HCT116 (cell line): ENCODE results near the gene RBPMS2. TPM values are rescaled to one million over a fixed set of nuclear protein-coding genes. Genes with fewer than 3 reads are reported as not detected.

ENCODE experiments used
- ATAC-seq: fragments of 200-7000 bp; cut with Tn5 transposase; 2 replicates; pipeline ENCODE4 v1.9.1; 2020; ENCODE audit warnings: mild to moderate bottlenecking, moderate library complexity
- BruUV-seq: library from RNA; stranded (reverse); fragments of 400-500 nt; replicated peaks from 2 replicates; lab custom pipeline; 2021; lab: Mats Ljungman, UMichigan
- CTCF ChIA-PET: fragments of 300-600 bp; sonication (Branson Sonifier 250); formaldehyde crosslinking; loops from one replicate; lab custom pipeline; 2021; ENCODE audit warnings: antibody characterized with exemption; lab: Charles Lee
- POLR2A ChIA-PET: fragments of 300-600, 350-600 bp; sonication (Branson Sonifier 250); formaldehyde crosslinking; loops from one replicate; lab custom pipeline; 2021; ENCODE audit warnings: antibody characterized with exemption; lab: Charles Lee
- RAD21 ChIA-PET, 2 experiments: fragments of 300-600 bp; sonication (Branson Sonifier 250); formaldehyde crosslinking; loops; one replicate each; lab custom pipeline; 2023; ENCODE audit warnings: low total read pairs in 2 of 2; ENCODE audit not compliant: uncharacterized antibody in 2 of 2, unreplicated experiment in 2 of 2, low non-redundant PET in 1 of 2; lab: Charles Lee
- DNase-seq: peaks from one replicate; pipeline ENCODE4 v3.0.0-alpha.2; 2010; ENCODE audit warnings: low read depth, low spot score
- H2AFZ ChIP-seq: fragments of 200-600 bp; shearing (Covaris generic), sonication (generic); 2 replicates; pipeline ENCODE4 v1.6.1; 2017; ENCODE audit warnings: low read depth, mixed run types, mixed read lengths, antibody characterized with exemption, low read length; ENCODE audit not compliant: poor library complexity, severe bottlenecking
- H3K27ac ChIP-seq: 2 replicates; pipeline ENCODE4 v1.5.1; 2012; ENCODE audit warnings: low read depth, low read length
- H3K27me3 ChIP-seq: fragments of 200-600 bp; sonication (generic); 2 replicates; pipeline ENCODE4 v1.6.1; 2016; ENCODE audit warnings: mixed run types, low read length, mixed read lengths; ENCODE audit not compliant: insufficient read depth
- H3K36me3 ChIP-seq, 2 experiments: fragments of 200-500 bp in 1 of 2; fragments of 200-600 bp in 1 of 2; sonication (Bioruptor generic) in 1 of 2; sonication (generic) in 1 of 2; 2 replicates each; pipeline versions ENCODE4 v1.5.1 to v1.6.1; 2014 to 2016; ENCODE audit warnings: low read length in 2 of 2, inconsistent platforms in 1 of 2, mixed read lengths in 1 of 2, mixed run types in 1 of 2; ENCODE audit not compliant: insufficient read depth in 2 of 2, control insufficient read depth in 1 of 2
- H3K4me1 ChIP-seq, 2 experiments: fragments of 200-600 bp in 1 of 2; sonication (generic) in 1 of 2; 2 replicates each; pipeline versions ENCODE4 v1.5.1 to v1.6.1; 2012 to 2017; ENCODE audit warnings: low read length in 2 of 2, inconsistent platforms in 1 of 2, mild to moderate bottlenecking in 1 of 2, mixed read lengths in 1 of 2, mixed run types in 1 of 2, moderate library complexity in 1 of 2; ENCODE audit not compliant: insufficient read depth in 2 of 2, control insufficient read depth in 1 of 2
- H3K4me2 ChIP-seq: fragments of 200-600 bp; sonication (generic); 2 replicates; pipeline ENCODE4 v1.6.1; 2017; ENCODE audit warnings: mixed run types, low read length, mixed read lengths
- H3K4me3 ChIP-seq, 2 experiments: fragments of 200-600 bp in 1 of 2; sonication (generic) in 1 of 2; replicated peaks in 1 of 2; 2 replicates each; pipeline ENCODE4 v1.5.1; 2011 to 2016; ENCODE audit warnings: low read length in 2 of 2, control low read depth in 1 of 2, low read depth in 1 of 2, mild to moderate bottlenecking in 1 of 2, mixed read lengths in 1 of 2, mixed run types in 1 of 2
- H3K79me2 ChIP-seq: fragments of 200-600 bp; sonication (generic); 2 replicates; pipeline ENCODE4 v1.6.1; 2017; ENCODE audit warnings: mild to moderate bottlenecking, mixed run types, low read length, moderate library complexity, mixed read lengths; ENCODE audit not compliant: insufficient read depth
- H3K9ac ChIP-seq: fragments of 200-600 bp; sonication (generic); 2 replicates; pipeline ENCODE4 v1.6.1; 2016; ENCODE audit warnings: low read length, mixed read lengths
- H3K9me2 ChIP-seq: fragments of 200-600 bp; sonication (generic), shearing (Covaris generic); 2 replicates; pipeline ENCODE4 v1.6.1; 2017; ENCODE audit warnings: mixed run types, mild to moderate bottlenecking, moderate library complexity; ENCODE audit not compliant: insufficient read depth
- H3K9me3 ChIP-seq, 2 experiments: fragments of 200-500 bp in 1 of 2; fragments of 200-600 bp in 1 of 2; sonication (Bioruptor generic) in 1 of 2; sonication (generic) in 1 of 2; 2 replicates each; pipeline ENCODE4 v1.6.1; 2014 to 2017; ENCODE audit warnings: low read length in 2 of 2, mixed read lengths in 2 of 2, inconsistent platforms in 1 of 2, low read depth in 1 of 2, mild to moderate bottlenecking in 1 of 2, mixed run types in 1 of 2, moderate library complexity in 1 of 2; ENCODE audit not compliant: control insufficient read depth in 1 of 2, insufficient read depth in 1 of 2
- H4K20me1 ChIP-seq: fragments of 200-600 bp; sonication (generic), shearing (Covaris generic); 2 replicates; pipeline ENCODE4 v1.6.1; 2017; ENCODE audit warnings: mixed run types, mild to moderate bottlenecking, moderate library complexity; ENCODE audit not compliant: insufficient read depth
- CBX3 ChIP-seq: IDR thresholded peaks from 2 replicates; pipeline ENCODE4 v1.6.1; 2012; ENCODE audit warnings: low read depth
- EGR1 ChIP-seq: IDR thresholded peaks from 2 replicates; pipeline ENCODE4 v1.6.1; 2012; ENCODE audit warnings: low read depth
- ELF1 ChIP-seq: IDR thresholded peaks from 2 replicates; pipeline ENCODE4 v1.6.1; 2012; ENCODE audit warnings: low read depth, borderline replicate concordance
- EZH2 ChIP-seq: fragments of 200-600 bp; sonication (generic); IDR thresholded peaks from 2 replicates; pipeline ENCODE4 v1.6.1; 2017; ENCODE audit warnings: antibody characterized with exemption, mixed run types
- JUND ChIP-seq: IDR thresholded peaks from 2 replicates; pipeline ENCODE4 v1.6.1; 2012
- MAX ChIP-seq: IDR thresholded peaks from 2 replicates; pipeline ENCODE4 v1.6.1; 2012
- SP1 ChIP-seq: IDR thresholded peaks from 2 replicates; pipeline ENCODE4 v1.6.1; 2012; ENCODE audit warnings: low read depth
- SRF ChIP-seq: IDR thresholded peaks from 2 replicates; pipeline ENCODE4 v1.6.1; 2012; ENCODE audit warnings: low read depth
- TCF7L2 ChIP-seq: IDR thresholded peaks from 2 replicates; pipeline ENCODE4 v1.7.0; 2011; ENCODE audit warnings: borderline replicate concordance, inconsistent platforms; ENCODE audit not compliant: insufficient read depth, insufficient read length; ENCODE audit errors: extremely low read depth
- YY1 ChIP-seq: IDR thresholded peaks from 2 replicates; pipeline ENCODE4 v1.6.1; 2011; ENCODE audit warnings: low read length, low read depth, moderate library complexity, mild to moderate bottlenecking; ENCODE audit not compliant: insufficient replicate concordance; ENCODE audit errors: extremely low read depth
- intact Hi-C: fragments of 100-400 bp; cut with micrococcal nuclease; formaldehyde crosslinking; loops from 2 replicates; pipeline ENCODE4 v1.10.0; 2022
- total RNA-seq: library from RNA; stranded (reverse); gene quantifications from one replicate; pipeline ENCODE4 v1.2.1, GENCODE V29; 2021; ENCODE audit not compliant: unreplicated experiment
- TF ChIP-seq, protein P1 (sequence below), 3 experiments: fragments of 200-600 bp in 1 of 3; sonication (generic) in 1 of 3; IDR thresholded peaks in 2 of 3; conservative IDR thresholded peaks in 1 of 3; 2 replicates each; pipeline ENCODE4 v1.5.1; 2012 to 2017; ENCODE audit warnings: low read depth in 2 of 3, low read length in 2 of 3, antibody characterized with exemption in 1 of 3, borderline replicate concordance in 1 of 3, control low read depth in 1 of 3, mild to moderate bottlenecking in 1 of 3, mixed read lengths in 1 of 3, mixed run types in 1 of 3, moderate library complexity in 1 of 3; ENCODE audit not compliant: insufficient read depth in 1 of 3

Gene RBPMS2
- total RNA-seq, 1 experiment from 2014 or later = 11.6 TPM

- Histone ChIP-seq H4K20me1 (no peaks in the 10 kb centered on the region), H3K27ac (no peak overlapping the region), H3K9ac (no peak overlapping the region), H3K9me2 (no peaks in the 10 kb centered on the region), H2AFZ (no peak overlapping the region), H3K27me3 (no peaks in the 10 kb centered on the region), H3K4me1 (no peaks in the 10 kb centered on the region), H3K4me2 (no peak overlapping the region), H3K4me3 (no peak overlapping the region), H3K79me2 (no peaks in the 10 kb centered on the region), H3K36me3 (no peaks in the 10 kb centered on the region), H3K9me3 (no peaks in the 10 kb centered on the region)
- intact Hi-C loops = no loop called here
- DNase-seq (no peak), ATAC-seq (no peak)
- CTCF ChIA-PET = no interaction called here
- BruUV-seq = no TSS peak
- RAD21 ChIA-PET = no interaction called here
- TF ChIP-seq SP1 = no peak
- TF ChIP-seq CBX3 = no peak
- no peak for TF ChIP-seq EGR1
- no peak for TF ChIP-seq EZH2
- TF ChIP-seq MAX = no peak
- TF ChIP-seq SRF = no peak
- no peak for TF ChIP-seq JUND
- no peak for TF ChIP-seq TCF7L2
- no peak for TF ChIP-seq ELF1
- TF ChIP-seq YY1 = no peak
- TF ChIP-seq, protein P1, sequence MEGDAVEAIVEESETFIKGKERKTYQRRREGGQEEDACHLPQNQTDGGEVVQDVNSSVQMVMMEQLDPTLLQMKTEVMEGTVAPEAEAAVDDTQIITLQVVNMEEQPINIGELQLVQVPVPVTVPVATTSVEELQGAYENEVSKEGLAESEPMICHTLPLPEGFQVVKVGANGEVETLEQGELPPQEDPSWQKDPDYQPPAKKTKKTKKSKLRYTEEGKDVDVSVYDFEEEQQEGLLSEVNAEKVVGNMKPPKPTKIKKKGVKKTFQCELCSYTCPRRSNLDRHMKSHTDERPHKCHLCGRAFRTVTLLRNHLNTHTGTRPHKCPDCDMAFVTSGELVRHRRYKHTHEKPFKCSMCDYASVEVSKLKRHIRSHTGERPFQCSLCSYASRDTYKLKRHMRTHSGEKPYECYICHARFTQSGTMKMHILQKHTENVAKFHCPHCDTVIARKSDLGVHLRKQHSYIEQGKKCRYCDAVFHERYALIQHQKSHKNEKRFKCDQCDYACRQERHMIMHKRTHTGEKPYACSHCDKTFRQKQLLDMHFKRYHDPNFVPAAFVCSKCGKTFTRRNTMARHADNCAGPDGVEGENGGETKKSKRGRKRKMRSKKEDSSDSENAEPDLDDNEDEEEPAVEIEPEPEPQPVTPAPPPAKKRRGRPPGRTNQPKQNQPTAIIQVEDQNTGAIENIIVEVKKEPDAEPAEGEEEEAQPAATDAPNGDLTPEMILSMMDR (IDR thresholded peaks at IDR 0.05 in 2 of 3, conservative IDR thresholded peaks at IDR 0.05 in 1 of 3; ENCODE audit: borderline replicate concordance in 1 of 3, insufficient read depth in 1 of 3, low read depth in 2 of 3, low read length in 2 of 3) = no peak
- POLR2A ChIA-PET = no interaction called here
Measured at GRCh38 chr15:64748251-64748650, 27.1 kb downstream of the RBPMS2 start.
